CD4-positive, alpha-beta T cell treated with Interleukin-17A for 1 hour (primary cell): Measurements from ENCODE around the gene GMEB2.
"Not testable (repeated sequence)": the region's sequence is repeated elsewhere in the genome, so short reads cannot be mapped to it uniquely, and the experiment has no call there.

ENCODE experiments used
- DNase-seq: peaks from one replicate; pipeline ENCODE4 v3.0.0-alpha.2; 2020

The GMEB2 gene

DNA sequence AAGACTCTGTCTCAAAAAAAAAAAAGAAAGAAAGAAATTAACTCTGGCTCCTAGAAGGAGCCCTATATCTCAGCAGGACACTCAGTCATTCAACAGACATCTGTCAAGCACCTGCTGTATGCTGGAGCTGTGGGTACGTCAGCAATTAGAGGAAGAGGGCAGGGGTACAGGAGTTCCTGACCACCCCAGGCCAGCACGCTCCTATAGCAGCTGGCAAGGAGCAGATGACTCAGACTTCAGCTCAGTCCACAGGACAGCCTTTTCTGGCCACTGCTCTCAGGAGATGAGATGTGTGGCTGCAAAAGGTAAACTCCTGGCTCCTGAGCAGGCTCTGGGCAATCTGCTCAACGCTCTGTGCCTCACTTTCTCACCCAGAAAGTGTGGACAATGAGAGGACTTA lies 29.6 kb upstream of the GMEB2 start:
- no peak for DNase-seq

DNA sequence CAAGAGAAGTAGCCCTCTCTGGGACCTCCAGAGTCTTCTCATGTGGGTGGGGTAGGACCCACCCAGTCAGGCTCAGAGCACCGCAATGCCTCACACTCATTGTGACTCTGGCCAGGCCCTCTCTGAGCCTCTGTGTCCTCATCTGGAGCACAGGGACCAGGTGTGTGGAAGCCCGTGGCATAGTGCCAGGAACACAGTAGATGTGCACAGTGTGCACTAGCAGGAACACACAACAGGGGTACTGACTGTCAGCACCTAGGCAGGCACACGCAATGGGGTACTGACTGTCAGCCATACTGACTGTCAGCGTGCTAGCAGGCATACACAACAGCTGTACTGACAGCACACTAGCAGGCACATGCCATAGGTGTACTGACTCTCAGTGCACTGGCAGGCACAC lies 28.3 kb upstream of the GMEB2 start:
- no peak for DNase-seq

DNA sequence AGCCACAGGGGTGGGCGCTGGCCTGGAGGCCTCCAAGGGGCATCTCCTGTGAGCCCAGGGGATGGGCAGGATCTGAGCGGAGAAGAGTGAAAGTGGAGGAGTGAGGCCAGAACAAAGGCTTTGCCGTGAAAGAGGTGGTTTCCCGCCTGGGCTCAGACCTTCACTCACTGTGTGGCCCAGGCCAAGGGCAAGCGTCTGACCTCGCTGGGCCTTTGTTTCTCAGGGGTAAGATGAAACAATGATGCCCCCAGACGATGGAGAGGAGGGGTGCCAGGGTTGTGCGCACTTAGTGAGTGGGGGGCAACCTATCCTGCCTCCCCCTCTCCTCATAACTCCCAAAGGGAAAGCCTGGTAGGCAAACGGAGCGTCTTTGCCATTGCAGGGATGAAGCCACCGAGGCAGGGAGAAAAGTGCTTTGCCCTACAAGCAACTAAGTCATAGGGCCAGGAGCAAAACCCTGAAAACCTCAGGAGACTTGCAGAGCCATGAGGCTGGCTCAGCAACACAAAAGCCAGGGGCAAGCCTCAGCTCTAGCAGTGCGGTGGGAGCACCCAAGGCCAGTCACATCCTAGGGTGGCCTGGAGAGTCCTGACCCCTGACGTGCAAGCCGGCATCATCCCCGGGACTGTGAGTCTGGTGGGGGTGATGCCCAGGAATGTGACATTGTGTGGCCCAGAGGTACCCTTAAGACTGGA lies 27.2 kb upstream of the GMEB2 start:
- no peak for DNase-seq

DNA sequence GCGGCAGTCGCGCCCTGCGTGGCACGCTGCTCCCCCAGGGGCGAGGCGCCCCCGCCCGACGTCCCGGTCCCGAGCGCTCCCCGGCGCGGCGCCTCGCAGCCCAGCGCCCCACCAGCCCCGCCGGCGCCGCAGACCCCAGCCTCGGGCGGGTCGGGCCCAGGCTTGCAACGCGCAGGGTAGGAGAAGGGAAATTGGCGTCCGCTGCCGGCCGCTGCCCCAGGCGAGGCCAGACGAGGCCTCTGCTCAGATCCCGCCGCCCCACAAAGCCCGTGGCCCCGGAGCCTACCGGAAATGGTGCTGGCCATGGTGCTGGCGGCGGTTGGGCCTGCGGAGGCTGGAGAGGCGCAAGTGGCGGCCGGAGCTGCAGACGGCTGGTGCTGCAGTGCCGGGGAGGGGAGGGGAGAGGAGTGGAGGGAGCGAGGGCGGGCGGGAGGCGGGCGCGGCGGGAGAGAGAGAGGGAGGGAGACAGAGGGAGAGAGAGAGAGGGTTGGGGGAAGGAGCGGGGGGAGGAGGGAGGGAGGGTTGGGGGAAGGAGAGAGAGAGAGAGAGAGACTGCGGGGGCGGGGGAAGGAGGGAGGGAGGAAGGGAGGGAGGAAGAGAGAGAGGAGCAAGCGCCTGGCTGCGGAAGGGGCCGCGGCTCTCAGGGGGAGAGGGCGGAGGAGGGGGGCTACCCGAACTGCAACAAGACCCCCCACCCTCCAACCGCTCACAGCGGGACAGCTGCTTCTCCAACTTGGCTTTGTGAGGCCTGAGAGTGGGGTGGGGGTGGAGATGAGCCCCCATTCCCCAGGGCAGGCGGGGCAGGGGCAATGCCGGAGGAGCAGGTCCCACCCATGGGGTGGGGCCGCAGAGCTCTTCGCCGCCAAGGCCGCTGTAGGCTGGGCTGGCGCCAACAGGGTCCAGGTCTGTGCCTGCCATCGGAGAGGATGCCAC lies 26.4 kb upstream of the GMEB2 start, which contains the start of gene STMN3:
TSS of gene STMN3 (minus strand) at position 384 of the 933 bp plus-strand sequence. CDS start at position 305, 79 bp downstream.
- peak; percentile 77 for DNase-seq

DNA sequence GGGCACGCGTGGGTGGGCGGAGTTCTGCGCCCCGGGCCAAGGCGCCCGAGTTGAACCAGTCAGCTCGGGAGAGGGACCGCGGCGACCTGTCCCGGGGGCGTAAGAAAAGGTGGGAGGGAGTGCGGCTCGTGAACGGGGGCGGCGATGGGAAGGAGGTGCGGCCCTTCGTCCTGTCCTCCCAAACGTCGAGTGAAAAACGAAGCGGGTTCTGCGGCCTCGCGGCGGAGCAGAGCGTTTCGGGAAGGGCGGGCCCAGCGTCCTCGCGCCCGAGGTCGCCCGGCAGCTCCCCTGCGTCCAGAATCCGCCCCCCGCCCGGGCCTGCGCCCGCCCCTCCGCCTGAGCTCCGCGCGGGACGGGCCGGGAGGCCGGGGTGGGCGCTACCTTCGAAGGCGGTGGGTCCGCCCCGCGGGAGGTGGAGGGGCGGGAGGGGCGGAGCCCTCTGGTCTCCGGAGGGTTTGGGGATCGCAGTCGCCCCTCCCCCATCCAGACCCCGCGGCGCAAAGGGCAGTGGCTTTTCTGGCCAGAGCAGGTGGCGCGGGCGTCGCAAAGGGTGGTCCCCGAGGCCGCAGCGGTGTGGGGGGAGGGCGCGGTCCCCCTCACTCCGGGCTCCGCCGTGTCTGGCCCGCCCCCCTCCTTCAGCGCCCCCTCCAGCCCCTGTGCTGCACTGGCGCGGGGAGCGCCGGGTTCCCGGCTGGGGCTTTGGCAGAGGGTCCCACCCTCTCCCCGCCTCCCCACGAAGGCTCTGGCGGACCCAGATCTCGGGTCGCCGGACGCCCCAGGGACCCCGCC lies 25.5 kb upstream of the GMEB2 start:
- peak; percentile 50 for DNase-seq

DNA sequence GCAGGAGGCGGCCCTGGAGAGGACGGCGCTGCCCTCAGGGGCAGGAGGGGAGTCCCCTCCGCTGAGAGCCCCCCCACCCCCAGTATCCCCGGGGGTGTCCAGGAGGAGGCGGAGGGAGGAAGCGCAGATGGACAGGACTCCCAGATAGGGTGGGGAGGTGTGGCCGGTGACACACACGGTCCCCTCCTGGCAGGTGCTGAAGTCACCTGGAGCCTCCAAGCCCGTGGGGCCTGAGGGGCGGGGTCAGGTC lies 25.0 kb upstream of the GMEB2 start:
- no peak for DNase-seq

DNA sequence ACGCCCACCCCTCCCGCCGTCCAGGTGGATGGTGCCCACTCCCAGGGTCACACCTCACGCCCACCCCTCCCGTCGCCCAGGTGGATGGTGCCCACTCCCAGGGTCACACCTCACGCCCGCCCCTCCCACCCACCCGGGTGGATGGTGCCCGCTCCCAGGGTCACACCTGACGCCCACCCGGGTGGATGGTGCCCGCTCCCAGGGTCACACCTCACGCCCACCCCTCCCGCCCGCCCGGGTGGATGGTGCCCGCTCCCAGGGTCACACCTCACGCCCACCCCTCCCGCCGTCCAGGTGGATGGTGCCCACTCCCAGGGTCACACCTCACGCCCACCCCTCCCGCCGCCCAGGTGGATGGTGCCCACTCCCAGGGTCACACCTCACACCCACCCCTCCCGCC lies 23.6 kb upstream of the GMEB2 start:
- DNase-seq: not testable (repeated sequence)

DNA sequence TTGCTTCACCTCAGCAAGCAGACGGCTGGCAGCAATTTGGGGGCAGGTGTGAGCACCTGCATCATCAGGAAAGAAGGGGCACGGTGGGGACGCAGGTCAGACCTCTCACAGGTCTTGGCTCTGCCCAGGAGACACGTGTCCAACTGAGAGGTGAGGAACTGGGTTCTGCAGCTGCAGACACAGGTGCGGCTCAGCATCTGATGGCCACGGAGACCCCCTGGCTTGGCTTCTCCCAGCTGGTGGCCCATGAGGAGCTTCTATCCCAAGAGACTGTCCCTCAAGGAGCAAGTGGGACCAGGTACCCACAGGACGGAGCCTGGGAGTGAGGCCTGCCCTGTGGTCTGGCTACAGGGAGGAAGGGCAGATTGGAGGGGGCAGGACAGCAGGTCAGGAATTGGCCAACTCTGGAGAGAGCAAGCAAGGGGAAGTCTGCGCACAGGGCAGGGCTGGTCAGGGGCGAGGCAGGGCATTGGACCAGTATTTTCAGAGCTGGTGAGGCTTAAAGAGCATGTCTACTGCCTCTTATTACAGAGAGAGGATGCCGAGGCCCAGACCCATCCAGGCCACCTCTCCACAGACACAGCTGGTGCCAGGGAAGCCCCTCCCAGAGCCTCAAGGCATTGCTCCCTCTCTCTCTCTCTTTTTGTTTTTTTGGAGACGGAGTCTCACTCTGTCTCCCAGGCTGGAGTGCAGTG lies 22.1 kb upstream of the GMEB2 start:
- no peak for DNase-seq

DNA sequence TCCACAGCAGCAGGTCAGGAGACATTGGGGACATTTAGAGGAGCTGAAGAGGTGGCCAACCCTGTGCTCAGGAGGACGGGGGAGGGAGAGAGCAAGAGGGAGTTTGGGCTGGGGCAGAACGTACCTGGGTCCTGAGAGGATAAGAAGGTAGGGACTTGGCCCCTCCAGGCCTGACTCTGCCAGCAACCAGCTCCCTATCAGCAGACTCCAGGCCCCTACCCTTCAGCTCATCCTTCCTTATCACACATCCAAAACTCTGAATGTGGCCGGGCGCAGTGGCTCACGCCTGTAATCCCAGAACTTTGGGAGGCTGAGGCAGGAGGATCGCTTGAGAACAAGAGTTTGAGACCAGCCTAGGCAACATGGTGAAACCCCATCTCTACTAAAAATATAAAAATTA lies 21.3 kb upstream of the GMEB2 start:
- DNase-seq: no peak

DNA sequence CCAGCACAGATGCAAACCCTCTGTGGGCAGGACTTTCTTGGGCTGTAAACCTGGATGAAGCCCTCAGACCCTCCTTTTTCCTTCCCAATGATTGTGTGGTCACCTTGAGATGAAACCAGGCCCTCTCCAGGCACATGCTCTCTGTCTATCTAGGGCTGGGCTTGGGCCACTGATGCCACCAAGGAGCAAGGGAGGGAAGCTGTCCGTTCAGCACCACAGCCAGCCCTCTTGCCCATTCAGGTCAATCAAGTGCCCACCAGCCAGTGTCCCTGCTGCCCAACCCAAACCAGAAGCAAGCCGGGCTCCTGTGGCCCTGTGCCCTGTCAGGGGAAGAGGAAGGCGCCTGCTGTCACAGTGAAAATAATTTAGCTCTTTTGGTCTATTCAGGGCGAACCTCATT lies 18.3 kb upstream of the GMEB2 start:
- no peak for DNase-seq

DNA sequence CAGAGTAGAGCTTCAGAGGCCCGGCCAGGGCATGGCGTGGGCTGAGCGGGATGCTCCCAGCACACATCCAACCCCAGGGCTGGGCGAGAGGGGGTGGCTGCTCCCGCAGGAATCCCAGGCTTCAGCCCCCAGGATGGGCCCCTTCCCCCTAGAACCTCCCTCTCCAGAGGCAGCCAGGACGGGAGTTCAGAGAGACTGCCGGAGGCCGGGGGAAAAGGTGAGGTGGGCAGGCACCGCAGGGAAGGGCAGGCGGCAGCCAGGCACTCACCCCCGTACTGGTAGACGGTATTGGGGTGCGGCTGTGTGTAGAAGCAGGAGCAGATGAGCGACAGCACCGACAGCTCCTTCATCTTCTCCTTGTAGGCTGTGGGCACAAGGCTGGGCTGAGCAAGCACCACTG lies 17.0 kb upstream of the GMEB2 start:
- DNase-seq: no peak

DNA sequence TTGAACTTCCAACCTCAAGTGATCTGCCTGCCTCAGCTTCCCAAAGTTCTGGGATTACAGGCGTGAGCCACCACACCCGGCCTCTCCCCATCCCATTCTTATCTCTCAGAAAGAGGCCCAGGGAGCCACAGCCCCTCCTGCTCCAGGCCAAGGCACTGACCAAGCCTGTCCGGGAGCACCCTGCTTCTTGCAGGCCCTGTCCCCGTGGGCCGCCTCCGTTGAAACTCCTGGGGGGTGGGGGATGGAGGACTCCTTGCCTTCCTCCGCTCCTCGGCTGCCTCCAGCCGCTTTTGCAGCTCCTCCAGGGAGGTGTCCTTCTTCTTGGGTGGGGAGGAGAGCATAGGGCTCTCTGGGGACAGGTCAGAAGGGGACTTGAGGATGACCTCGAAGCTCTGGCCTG lies 16.6 kb upstream of the GMEB2 start:
- no peak for DNase-seq

DNA sequence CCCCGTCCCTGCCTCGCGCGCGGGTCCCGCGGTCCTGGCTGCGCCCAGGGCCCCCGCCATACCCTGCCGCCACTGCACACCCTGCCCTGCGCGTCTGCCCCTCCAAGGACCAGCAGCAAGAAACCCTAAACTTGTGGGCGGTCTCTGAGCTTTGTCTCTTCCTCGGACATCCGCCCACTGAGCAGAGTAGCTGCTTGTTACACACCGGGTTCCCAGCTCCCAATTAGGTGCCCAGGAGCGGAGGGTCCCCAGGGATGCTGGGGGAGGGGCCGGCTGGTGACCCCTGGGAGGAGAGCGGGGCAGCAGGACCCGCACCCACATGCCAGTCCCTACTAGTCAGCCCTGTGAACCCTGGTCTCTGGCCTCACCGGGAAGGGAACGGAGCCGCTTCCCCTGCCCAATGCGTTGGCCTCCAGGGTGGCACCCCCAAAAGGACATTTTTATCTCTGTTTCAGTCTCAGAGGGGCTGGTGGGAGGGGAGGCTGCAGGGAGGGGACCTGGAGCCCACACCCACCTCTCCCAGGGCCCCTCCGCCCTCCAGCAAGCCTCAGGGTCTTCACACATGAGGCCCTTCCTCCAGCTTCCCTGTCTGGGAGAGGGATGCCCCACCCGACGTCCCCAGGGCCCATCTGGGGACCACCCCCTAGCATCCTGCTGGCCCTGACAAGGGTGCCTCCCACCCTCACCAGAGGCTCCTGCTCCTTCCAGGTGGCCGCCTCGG lies 15.8 kb upstream of the GMEB2 start:
- no peak for DNase-seq

DNA sequence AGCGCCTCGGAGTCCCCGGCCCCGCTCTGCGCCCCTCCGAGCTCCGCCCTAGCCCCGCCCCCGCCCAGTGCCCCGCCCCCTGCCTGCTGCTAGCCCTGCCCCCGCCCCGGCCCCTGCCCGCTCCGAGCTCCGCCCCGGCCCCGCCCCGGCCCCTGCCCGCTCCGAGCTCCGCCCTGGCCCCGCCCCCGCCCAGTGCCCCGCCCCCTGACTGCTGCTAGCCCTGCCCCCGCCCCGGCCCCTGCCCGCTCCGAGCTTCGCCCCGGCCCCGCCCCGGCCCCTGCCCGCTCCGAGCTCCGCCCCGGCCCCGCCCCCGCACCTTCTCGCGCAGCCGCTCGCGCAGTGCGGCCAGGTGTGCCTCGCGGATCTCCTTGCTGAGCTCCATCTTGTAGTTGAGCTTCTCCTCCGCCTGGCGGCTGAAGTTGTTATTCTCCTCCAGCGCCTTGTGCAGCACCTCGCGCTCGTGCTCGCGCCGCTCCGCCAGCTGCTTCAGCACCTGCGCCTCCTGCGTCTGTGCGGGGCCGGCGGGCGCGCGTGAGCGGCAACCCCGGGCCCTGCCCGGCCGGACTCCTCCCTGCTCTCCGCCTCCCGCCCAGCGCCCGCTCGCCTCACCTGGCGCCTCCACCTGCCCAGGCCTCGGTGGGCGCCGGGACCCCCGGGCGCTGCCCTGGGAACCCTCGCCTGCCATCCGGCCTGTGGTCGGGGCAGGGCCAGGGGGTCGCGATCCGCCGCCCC lies 15.1 kb upstream of the GMEB2 start:
- DNase-seq: peak; percentile 97

DNA sequence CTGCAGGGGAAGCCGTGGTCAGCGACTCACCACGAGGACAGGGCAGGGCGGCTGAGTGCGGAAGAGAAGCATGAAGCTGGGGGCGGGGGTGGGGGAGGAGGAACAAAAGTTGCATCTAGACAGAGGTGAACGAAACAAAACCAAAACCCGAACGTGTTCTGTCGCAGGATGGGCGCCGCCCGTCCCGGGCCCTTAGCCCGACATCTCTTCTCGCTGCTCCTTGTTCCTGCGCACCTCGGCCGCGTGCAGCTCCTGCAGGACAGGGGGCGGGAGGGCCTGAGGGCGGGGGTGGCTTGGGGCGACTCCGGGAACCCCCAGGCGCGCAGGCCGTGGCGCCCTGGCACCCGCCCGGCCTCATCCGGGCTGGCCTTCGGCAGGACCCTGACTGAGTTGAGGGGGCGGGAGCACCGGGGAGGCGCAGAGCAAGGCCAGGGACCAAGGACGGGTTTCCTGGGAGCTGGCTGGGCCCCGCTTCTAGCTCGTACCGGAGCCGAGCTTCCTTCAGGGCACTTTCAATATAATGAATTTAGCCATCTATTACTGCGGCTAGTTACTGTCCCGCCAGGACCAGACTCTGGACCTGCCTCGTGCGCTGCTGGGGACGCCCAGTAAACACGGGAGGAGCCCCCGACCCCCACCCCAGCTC lies 14.4 kb upstream of the GMEB2 start:
- DNase-seq: peak; percentile 65

DNA sequence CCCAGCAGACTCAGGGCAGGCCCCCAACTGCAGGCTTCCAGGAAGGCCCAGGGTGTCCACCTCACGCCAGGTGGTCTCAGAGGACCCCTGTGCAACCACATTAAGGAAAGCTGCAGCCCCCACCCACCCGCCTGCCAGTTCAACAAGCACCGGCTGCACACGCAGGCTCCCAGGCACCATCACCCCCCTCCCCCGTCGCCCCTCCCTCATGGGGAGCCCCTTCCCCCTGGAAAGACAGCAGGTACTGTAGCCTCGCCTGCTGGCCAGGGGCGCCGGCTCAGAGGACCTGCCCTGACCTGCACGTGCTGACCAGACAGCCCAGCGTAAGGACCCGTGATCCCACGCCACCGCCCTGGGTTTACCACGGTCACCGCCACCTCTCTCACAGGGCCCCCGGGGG lies 13.8 kb upstream of the GMEB2 start:
- not testable (repeated sequence) for DNase-seq

DNA sequence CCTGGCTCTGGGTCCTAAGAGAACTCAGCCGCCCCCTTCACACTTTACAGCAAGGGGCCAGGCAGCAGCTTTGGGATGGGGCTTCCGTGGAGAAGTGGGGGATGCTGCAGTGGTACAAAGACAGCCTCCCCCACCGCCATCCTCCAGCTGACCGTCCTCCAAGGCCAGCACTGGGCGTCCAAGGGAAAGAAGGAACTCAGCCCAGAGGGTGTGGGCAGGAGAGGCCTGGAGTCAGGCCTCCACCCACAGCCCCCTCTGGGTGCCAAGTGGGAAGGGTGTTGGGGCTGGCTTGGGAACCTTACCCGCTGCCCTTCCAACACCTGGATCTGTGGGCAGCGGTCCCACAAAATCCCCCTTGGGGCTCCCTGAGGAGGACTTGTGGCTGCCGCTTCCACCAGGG lies 13.2 kb upstream of the GMEB2 start:
- DNase-seq: no peak

DNA sequence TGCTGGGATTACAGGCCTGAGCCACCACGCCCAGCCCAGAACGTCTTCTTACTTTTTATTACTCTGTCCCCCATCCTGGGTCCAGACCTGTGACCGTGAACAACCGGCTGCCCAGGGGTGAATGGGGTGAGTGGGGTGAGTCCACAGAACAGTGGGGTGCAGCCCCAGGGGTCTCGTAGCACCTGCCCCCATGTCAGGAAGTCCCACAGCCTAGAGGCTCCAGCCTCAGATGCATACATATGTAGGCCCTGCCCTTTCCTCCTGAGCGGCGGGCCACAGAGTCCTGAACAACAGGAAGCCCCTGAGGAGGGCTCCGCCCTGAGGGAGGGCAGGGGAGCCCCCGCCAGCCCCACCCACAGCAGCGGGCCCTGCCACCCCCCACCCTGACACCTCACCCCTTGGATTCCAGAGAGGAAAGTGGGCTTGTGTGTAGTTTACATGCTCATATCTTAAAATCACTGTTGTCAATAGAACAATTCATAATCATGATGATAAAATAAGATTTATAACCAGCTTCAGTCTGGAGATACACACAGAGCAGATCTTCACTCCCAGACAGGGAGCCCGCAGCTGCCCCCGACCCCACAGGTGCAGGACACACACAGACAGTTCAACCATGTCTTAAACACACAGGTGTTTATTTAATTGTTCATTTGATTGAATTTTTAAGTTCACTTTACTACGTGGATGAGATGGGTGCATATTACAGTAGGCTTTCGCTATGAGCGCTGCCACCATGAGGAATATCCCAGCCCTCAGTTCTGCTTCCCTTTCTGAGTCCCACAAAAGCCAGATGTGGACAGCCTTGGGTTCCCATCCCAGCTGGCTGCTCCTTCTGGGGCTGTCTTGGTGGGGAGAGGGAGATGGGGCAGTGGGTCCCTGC lies 12.4 kb upstream of the GMEB2 start:
- DNase-seq: peak; percentile 76

DNA sequence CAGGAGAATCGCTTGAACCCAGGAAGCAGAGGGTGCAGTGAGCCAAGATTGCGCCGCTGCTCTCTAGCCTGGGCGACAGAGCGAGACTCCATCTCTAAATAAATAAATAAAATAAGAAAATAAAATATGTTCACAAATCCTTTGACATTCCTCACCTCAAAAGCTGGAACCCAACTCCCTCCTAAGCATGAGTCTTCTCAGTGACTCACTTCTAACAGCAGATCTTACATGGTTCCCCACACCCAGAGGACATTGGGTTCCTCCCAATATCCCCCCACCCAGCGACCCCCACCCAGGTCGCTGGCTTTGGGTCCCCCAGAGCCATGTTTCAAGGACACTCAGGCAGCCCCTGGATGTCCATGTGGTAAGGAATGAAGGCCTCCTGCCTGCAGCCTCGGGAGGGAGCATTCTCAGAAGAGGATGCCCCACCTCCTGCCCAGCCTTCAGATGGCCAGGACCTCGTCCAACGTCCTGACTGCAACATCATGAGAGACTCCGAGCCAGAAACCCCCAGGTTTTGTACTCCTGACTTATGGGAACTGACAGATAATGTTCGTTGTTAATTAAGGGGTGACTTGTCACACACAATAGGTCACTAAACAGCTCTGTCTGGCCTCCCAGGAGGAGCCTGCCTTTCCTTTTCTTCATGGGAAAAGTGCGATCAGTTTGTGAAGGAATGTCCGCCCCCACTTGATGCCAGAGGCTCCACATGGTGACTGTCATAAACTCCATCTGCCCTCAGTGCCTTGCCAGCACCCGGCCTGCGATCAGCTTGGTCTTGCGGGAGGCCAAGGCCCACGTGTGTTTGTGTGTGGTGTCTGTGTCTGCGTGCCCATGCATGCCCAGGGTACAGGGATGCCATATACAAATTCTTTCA lies 10.1 kb upstream of the GMEB2 start:
- DNase-seq: no peak
